HG03342 (cell line): ENCODE results near the gene CPS1.
A peak's percentile ranks its signal among the peaks of the same experiment; 100 is the strongest.

Experiments used
- ATAC-seq: cut with Tn5 transposase; IDR thresholded peaks from one replicate; pipeline ENCODE4 v1.9.1; 2021; ENCODE audit warnings: mild to moderate bottlenecking, moderate library complexity; ENCODE audit not compliant: unreplicated experiment

Gene CPS1

GRCh38 chr2:210544831-210545230, 11.6 kb upstream of the CPS1 start:
- no peak for ATAC-seq

GRCh38 chr2:210546424-210547208, 9.8 kb upstream of the CPS1 start:
- ATAC-seq = no peak

GRCh38 chr2:210548031-210548430, 8.4 kb upstream of the CPS1 start:
- no peak for ATAC-seq

DNA sequence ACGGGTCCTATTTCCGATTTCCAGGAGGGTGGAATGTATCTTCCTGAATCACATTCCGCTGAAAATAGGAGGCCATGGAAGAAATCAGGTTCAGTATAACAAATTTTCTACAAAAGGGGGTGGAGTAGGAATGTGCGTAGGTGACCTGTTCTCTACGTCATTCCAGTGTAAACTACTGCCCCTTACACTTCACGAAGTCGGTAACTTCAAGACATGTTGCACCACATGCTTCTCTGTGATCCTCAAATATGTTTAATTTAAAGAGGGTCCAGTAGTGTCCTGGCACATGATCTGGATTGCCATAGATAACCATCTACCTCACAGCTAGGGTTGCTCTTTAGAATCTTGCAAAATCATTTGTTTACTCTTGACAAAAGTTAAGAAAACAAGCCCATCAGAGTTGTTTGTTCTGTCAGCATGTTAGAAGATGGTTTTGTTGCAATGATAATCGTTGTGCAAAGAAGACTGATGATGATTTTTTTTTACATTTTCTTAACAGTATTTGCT, 7.5 kb upstream of the CPS1 start:
- ATAC-seq = no peak

DNA sequence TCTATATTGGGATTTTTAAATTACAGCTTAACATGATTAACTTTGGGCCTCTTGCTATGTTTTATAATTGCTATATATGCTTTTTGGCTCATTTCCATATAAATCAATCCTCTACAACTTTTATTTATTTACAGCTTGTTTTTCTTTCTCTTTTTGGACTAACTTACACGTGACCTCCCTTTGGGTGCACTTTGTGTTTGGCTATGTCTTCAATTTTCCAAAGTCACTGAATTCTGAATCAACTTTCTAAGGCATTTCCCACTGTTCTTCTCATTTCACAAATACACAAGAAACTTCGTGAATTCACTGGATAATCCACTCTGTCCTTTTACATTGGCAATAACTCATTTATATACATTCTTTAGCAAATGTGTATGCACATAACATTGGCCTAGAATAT, 5.4 kb upstream of the CPS1 start:
- ATAC-seq = no peak

DNA sequence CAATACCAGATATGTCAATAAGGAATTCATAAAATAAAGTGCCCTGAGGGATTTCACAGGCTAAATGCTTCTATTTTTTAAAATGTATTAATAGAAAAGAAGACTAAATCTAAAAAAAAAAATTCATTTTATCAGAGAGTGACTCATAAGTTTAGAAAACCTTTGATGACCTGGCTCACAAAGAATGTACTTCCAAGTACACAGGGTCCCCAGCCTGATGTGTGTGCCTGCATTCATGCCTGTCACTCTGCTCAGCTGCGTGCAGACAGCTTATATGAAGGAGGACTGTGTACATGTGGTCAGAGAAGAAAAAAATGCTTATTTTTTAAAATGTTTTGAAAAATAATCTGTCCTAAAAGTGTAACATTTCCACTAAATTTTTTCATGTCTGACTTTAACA, 3.0 kb upstream of the CPS1 start:
- no peak for ATAC-seq

DNA sequence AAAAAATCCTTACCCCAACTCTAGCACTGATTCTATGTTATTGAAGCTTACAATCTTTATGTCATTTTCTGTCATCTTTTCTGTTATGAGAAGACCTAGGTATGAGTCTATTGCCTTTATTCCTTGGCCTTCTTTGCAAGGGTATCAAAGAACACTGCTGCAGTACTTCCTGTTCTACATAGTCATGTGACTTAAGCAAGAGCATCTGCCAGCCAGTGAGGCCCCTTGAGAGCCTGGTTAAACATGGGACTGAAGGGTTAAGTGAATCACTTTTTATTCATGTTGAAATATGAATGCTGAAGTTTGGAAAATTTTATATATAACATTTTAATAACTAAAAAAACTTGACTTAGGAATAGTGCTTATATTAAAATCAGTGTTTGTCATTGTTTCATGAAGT, 844 bp upstream of the CPS1 start:
- ATAC-seq = no peak

DNA sequence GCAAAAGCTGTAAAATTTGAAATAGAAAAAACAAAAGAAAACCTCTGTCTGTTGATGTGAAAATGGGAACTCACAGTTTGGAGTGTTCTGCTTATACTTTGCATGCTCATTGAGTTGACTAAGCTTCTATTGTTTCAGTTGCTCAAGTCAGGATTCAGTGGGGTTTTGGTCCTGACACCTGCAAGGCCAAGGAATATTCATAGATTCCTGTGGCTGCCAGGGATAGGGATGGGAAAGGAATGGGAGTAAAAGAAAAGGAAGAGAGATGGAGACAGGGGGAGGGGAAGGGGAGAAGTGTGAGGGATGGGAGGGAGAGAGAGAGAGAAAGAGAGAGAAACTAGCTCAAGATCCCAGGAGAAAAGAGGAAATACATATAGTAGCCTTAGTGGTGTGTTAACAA, 1.3 kb downstream of the CPS1 start:
- no peak for ATAC-seq

- ATAC-seq = no peak
Measured at GRCh38 chr2:210558708-210559107, 2.3 kb downstream of the CPS1 start.

- ATAC-seq = no peak
Measured at GRCh38 chr2:210559182-210559581, 2.8 kb downstream of the CPS1 start.

GRCh38 chr2:210561475-210561874, 5.1 kb downstream of the CPS1 start:
- no peak for ATAC-seq

DNA sequence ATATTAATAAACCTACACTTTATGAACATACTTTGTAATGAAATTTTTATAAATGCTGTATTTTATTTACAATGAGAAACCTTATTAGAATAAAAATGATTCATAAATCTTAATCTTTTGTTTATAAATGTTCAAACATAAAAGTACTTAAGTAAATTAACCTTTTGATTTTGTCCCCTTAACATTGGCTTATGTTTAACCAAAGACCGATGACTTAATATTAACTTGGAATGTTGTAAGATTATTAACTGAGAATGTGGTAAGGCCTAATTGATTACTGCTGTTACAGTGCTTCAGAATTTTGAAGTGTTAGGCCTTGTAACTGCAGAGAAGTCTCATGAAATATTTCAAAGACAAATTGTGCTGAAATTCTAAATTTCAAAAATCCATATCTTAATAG, 5.7 kb downstream of the CPS1 start:
- no peak for ATAC-seq

DNA sequence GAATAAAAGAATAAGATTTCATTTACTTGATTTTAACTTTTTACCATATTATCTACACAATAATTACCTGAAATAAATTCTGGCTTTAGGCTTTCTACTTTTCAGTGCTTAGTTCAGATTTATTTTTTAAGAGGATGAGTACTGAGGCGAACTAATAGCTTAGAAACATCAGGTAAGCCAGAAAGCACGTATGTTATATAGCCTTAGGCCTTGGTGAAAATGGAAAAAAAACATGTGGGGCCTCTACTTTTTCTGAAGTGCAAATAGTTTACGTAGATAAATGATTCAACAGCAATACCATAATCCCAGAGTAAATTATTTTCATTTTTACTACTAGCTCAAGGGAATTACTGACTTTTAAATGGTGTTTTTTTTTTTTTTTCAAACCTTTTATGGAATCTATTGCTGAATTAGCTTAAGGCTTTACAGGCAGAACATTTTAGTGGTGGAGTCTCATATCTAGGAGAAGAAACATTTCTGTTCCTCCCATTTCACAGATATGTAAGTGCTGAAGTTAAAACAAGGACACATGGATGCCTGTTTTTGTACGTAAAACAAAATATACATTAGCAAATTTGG, 6.2 kb downstream of the CPS1 start:
- ATAC-seq = no peak

DNA sequence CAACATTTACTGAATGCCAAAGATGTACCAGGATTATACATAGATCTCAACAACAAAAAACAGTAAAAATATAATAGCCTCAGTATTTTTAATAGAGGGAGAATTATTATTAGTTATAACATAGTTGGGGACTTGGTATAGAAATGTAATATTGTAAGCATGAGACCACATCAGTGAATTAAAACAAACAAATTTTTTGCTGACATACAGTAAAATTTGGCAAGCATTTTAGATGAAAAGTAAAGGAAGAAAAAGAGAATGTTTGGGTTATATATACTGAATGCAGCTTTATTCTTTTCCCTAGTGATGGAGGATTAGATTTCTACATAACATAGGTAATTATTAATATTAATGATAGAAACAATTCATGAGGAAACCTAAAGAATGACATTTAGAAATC, 10.9 kb downstream of the CPS1 start:
- no peak for ATAC-seq

DNA sequence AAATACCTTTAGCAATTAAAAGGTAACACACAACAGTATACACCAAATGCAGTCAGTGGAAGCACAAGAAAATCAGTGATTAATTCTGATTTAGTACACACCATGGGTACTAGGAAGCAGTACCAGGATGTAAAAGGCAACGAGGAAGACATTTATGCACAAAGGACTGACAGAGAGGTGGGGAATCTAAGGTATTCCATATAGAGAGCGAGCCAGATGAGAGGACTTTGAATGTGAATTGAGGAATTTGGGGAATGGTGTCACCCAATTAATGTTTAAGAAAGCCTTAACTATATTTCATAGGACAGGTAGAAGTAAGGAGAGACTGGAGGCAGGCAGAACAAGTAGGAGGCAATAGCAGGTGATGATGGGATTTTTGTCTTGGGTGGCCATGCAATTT, 11.7 kb downstream of the CPS1 start:
- no peak for ATAC-seq

GRCh38 chr2:210577263-210578071, 21.1 kb downstream of the CPS1 start:
- peak; percentile 97 for ATAC-seq

DNA sequence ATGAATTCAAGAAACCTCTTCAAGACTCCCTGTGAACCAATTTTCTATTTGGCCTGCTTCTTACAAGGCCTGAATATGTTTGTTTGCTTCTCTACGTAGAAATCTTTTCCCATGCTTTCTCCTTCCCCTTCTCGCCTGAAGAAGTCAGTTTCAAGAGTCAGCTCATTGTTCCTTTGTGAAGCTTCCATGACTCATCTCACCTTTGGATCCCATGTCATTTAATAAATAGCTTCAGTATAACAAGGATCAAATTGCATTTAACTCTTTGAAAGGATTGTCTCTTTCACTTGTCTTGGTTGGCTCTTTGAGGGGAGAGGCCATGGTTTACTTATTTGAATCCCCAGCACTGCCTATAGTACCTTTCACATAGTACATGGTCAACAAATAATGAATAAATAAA, 28.4 kb downstream of the CPS1 start:
- no peak for ATAC-seq

DNA sequence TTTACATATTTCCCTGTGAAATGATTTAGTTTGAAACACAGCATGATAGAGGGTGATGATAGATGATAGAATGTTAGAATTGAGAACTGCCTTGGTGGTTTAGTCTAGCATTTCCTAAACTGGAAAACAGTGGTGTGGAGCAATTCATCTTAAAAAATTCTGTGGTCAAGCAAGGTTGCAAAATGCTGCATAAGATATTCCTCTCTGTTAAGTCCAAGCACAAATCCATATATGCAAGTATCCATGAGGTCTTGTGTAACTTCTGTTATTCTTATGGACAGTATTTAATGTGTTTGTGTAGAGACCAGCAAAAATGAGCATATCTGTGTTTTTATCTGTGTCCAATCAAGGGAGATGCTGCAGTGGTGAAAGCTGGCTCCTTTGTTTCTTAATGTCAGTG, 30.0 kb downstream of the CPS1 start:
- ATAC-seq = no peak

DNA sequence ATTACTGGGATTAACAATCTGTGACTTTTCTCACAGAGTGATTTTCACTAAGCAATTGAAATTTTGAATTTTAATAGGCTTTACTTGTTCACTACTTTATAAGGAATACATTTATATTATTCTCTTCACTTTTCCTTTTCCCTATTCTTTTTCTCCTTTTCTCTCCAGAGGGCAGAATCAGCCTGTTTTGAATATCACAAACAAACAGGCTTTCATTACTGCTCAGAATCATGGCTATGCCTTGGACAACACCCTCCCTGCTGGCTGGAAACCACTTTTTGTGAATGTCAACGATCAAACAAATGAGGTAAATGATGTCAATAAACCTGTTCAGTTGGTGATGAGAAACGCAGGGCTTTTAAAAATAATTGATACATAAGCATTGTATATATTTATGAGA, 35.3 kb downstream of the CPS1 start:
- no peak for ATAC-seq

GRCh38 chr2:210592726-210593125, 36.3 kb downstream of the CPS1 start:
- ATAC-seq = no peak

GRCh38 chr2:210593166-210593565, 36.8 kb downstream of the CPS1 start:
- no peak for ATAC-seq

DNA sequence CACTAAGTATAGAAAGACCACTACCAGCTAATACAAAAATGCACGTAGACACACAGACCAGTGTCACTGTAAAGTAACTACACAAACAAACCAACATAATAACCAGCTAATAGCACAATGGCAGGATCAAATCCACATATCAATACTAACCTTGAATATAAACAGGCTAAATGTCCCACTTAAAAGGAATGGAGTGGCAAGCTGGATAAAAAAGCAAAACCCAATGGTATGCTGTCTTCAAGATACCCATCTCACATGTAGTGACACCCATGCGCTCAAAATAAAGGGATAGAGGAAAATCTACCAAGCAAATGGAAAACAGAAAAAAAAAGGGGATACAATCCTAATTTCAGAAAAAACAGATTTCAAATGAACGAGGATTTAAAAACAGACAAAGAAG, 41.8 kb downstream of the CPS1 start:
- ATAC-seq = no peak
